ENCODE data around the gene MAN1C1.

MAN1C1 gene

GRCh38 chr1:25817840-25818501, 201.4 kb downstream of the MAN1C1 start:
- no peak for DNase-seq (ENCODE audit: low read depth)

DNA sequence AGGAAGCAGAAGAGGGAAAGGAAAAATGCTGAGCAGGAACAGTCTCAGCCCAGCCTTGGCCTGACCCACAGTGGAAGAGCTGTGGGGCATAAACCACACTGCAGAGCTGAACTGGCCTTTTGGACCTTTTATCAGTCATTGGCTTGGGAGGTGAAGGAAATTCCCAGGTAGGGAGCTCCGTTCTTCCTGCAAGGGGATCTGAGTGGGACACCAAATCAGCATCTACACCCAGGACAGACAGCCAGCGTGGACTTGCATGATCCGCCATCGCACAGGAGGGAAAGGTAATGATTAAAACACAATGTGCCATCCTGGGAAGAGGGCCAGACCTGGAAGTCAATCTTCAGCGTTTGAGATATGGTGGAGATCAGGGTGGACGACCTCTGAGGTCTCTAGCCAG, 202.0 kb downstream of the MAN1C1 start:
- no peak for DNase-seq (ENCODE audit: low read depth)

- DNase-seq (ENCODE audit: low read depth): peak; percentile 93
These were observed 203.1 kb downstream of the MAN1C1 start, which contains the start of gene MTFR1L for GRCh38 chr1:25819491-25820246. Gene MTFR1L, plus strand, starts transcription at chr1:25819954. Its CDS starts 3,151 bp downstream, at chr1:25823105.

- DNase-seq (ENCODE audit: low read depth): peak; percentile 61
These were observed 203.9 kb downstream of the MAN1C1 start for GRCh38 chr1:25820247-25821111.

DNA sequence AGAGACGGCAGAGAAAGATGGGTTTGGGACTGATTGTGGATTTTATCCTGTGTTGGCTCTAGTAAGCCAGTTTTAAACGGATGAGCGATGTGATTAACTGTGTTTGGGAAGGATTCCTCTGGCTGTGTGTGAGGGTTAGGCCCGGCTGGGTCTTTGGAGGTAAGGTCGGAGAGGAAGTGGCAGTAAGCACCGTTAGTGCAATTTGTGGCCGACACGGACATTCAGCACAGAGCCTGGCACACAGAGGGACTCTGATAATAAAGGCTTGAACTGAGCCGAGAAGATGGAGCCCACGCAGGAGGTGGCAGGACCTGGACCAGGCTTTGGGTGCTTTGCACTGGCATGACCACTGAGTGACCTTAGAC, 204.5 kb downstream of the MAN1C1 start:
- no peak for DNase-seq (ENCODE audit: low read depth)

DNA sequence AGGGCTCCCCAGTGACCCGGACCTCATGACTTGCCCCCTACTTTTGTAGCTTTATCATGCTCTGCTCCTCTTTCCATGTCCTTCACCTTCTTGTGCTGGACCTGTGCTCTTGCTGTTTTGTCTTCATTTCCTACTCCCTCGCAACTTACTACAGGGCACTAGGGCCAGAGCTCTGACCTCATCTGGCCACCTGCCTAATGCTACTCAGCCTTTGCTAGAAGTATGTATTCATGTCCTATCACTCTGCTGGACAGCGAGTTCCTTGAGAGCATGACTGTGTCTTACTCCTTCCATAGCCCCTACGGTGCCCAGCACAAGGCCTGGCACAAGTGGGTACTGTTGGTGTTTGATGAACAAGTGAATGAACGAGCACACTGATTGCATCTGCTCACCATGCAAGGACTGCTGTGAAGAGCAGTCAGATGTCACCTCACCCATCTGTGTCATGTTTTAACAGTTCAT, 205.1 kb downstream of the MAN1C1 start:
- no peak for DNase-seq (ENCODE audit: low read depth)

GRCh38 chr1:25825605-25826004, 209.0 kb downstream of the MAN1C1 start:
- DNase-seq (ENCODE audit: low read depth): no peak

DNA sequence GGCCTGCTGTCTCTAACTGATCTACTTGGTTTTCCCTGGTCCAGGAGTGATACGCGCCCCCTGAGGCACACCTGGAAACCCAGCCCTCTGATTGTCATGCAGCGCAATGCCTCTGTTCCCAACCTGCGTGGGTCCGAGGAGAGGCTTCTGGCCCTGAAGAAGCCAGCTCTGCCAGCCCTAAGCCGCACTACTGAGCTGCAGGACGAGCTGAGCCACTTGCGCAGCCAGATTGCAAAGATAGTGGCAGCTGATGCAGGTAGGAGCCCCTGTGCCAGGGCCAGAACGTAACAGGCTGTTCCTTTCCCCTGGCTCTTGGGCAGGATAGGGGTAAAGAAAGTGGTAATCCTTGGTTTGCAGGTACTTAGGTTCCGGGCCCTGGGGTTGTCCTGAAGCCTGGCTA, 210.0 kb downstream of the MAN1C1 start:
- DNase-seq (ENCODE audit: low read depth): no peak

- DNase-seq (ENCODE audit: low read depth): no peak
These were observed 211.9 kb downstream of the MAN1C1 start for GRCh38 chr1:25828491-25828890.

- DNase-seq (ENCODE audit: low read depth): no peak
These were observed 212.5 kb downstream of the MAN1C1 start for GRCh38 chr1:25829046-25829445.

- no peak for DNase-seq (ENCODE audit: low read depth)
These were observed 215.1 kb downstream of the MAN1C1 start for GRCh38 chr1:25831569-25832196.

DNA sequence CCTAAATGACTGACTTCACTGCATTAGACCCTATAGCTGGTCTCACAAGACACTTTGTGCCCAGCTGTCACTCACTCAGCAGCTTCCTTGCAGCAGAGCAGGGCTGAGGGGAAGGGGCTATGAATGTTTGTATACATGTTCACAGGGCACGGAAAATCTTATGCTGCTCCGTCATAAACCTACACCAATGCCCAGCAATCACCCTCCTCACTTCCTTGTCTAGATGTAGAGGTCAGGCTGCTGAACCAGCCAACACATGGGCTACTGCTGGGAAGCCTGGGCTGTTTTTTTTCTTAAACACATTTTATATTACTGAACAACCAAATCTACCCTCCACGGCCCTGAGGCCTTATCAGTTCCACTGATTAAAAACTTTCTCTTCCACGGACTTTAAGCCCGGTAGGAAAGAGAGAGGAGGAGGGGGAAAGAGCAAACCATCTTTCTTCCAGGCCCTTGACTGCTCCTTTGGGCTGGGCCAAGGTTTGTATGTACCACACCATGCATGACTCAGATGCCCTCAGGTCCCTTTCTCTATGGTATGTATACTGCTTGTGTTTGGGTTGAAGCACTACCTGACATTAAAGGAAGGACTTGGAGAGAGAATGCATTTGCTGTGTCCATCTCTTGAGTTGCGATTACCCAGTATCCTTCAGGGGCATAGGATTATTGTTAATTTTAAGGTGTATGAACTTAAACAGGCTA, 215.9 kb downstream of the MAN1C1 start:
- DNase-seq (ENCODE audit: low read depth): no peak

DNA sequence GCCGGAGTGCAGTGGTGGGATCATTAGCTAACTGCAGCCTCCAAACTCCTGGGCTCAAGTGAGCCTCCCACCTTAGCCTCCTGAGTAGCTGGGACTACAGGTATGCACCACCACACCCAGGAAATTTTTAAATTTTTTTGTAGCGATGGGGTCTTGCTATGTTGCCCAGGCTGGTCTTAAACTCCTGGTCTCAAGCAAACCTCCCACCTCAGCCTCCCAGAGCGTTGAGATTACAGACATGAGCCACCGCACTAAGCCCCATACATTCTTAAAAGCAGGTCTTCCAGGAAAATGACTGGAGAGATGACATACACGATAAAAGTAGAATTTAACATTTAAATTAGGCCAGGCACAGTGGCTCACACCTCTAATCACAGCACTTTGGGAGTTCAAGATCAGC, 216.6 kb downstream of the MAN1C1 start:
- DNase-seq (ENCODE audit: low read depth): no peak

Data from activated T-cell treated with anti-CD3 and anti-CD28 coated beads for 48 hours (primary cell).